ENCODE data around the gene ALOX5.
"Not testable (repeated sequence)": the region's sequence is repeated elsewhere in the genome, so short reads cannot be mapped to it uniquely, and the experiment has no call there.

The ALOX5 gene

DNA sequence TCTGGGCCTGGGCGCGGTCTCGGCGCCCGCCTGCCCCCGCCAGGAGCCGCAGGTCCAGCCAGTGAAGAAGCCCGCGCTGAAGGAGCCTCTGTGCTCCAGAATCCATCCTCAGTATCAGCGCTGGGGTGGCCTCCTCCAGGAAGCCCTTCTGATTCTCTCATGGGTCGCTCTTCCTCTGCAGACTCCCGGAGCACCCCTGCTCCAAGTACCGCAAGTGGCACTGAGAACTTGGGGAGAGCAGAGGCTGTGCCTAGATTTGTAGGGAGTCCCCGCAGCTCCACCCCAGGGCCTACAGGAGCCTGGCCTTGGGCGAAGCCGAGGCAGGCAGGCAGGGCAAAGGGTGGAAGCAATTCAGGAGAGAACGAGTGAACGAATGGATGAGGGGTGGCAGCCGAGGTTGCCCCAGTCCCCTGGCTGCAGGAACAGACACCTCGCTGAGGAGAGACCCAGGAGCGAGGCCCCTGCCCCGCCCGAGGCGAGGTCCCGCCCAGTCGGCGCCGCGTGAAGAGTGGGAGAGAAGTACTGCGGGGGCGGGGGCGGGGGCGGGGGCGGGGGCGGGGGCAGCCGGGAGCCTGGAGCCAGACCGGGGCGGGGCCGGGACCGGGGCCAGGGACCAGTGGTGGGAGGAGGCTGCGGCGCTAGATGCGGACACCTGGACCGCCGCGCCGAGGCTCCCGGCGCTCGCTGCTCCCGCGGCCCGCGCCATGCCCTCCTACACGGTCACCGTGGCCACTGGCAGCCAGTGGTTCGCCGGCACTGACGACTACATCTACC, at the start of gene ALOX5:
Gene ALOX5, plus strand, starts transcription at position 641 of the 774 bp plus-strand sequence. Its CDS starts 64 bp downstream, at position 705.
- no peak for DNase-seq

DNA sequence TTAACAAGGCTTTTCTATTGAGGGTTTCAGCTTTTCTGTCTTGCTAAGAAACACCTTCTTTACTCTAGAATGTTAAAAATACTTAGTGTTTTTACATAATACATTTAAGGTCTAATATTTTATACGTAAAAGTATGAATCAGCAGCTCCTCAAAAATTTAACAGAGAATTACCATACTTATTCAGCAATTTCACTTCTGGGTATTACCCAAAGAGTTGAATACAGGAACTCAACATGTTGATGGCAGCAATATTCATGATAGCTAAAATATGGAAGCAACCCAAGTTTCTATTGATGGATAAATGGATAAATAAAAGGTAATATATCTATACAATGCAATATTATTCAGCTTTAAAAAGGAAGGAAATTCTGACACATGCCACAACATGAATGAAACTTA, 48.9 kb upstream of the ALOX5 start:
- DNase-seq, result no peak

DNA sequence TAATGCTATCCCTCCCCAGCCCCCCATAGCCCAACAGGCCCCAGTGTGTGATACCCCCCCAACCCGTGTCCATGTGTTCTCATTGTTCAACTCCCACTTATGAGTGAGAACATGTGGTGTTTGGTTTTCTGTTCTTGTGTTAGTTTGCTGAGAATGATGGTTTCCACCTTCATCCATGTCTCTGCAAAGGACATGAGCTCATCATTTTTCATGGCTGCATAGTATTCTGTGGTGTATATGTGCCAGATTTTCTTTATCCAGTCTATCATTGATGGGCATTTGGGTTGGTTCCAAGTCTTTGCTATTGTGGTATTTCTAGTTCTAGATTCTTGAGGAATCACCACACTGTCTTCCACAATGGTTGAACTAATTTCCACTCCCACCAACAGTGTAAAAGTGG, 47.2 kb upstream of the ALOX5 start:
- DNase-seq, result not testable (repeated sequence)

DNA sequence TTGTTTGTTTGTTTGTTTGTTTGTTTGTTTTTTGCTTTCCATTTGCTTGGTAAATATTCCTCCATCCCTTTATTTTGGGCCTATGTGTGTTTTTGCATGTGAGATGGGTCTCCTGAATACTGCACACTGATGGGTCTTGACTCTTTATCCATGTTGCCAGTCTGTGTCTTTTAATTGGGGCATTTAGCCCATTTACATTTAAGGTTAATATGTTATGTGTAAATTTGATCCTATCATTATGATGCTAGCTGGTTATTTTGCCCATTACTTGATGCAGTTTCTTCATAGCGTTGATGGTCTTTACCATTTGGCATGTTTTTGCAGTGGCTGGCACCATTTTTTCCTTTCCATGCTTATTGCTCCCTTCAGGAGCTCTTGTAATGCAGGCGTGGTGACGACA, 42.2 kb upstream of the ALOX5 start:
- not testable (repeated sequence) for DNase-seq

GRCh38 chr10:45339894-45340293, 34.1 kb upstream of the ALOX5 start:
- DNase-seq, result no peak

GRCh38 chr10:45340420-45340819, 33.6 kb upstream of the ALOX5 start:
- not testable (repeated sequence) for DNase-seq

GRCh38 chr10:45346652-45347335, 27.2 kb upstream of the ALOX5 start:
- not testable (repeated sequence) for DNase-seq

DNA sequence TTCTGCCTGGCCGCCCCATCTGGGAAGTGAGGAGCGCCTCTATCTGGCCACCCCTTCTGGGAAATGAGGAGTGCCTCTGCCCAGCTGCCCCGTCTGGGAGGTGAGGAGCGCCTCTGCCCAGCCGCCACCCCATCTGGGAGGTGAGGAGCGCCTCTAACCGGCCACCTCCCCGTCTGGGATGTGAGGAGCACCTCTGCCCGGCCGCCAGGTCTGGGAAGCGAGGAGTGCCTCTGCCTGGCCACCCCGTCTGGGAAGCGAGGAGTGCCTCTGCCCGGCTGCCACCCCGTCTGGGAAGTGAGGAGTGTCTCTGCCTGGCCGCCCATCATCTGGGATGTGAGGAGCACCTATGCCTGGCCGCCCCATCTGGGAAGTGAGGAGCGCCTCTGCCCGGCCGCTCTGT, 26.6 kb upstream of the ALOX5 start:
- DNase-seq, result not testable (repeated sequence)

- not testable (repeated sequence) for DNase-seq
Observed at GRCh38 chr10:45348196-45348765, 25.7 kb upstream of the ALOX5 start.

- no peak for DNase-seq
Observed at GRCh38 chr10:45353186-45353585, 20.8 kb upstream of the ALOX5 start.

GRCh38 chr10:45354261-45354660, 19.8 kb upstream of the ALOX5 start:
- no peak for DNase-seq

DNA sequence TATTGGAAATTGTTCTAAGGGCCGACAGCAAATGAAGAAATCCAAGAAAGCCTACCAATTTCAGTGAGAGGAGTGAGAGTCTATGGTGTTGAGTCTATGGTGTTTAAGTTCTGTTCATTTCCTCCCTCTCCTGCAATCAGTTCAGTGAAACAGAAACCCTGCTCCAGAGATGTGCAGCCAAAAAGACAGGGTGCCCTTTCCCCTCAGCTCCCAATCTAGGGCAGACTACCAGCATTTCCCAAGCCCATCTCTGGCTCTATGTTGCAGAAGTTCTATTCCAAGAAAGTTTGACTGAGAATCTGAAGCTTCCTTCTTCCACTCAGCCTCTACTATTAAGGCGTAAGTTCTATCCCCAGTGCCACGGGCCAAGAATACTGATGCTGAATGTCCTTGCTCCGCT, 18.5 kb upstream of the ALOX5 start:
- no peak for DNase-seq

DNA sequence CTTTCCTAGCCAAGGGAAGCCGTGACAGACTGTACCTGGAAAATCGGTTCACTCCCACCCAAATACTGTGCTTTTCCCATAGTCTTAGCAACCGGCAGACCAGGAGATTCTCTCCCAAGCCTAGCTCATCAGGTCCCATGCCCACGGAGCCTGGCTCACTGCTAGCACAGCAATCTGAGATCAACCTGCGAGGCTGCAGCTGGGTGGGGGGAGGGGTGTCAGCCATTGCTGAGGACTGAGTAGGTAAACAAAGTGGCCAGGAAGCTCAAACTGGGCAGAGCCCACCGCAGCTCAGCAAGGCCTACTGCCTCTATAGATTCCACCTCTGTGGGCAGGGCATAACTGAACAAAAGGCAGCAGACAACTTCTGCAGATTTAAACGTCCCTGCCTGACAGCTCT, 15.1 kb upstream of the ALOX5 start:
- not testable (repeated sequence) for DNase-seq

DNA sequence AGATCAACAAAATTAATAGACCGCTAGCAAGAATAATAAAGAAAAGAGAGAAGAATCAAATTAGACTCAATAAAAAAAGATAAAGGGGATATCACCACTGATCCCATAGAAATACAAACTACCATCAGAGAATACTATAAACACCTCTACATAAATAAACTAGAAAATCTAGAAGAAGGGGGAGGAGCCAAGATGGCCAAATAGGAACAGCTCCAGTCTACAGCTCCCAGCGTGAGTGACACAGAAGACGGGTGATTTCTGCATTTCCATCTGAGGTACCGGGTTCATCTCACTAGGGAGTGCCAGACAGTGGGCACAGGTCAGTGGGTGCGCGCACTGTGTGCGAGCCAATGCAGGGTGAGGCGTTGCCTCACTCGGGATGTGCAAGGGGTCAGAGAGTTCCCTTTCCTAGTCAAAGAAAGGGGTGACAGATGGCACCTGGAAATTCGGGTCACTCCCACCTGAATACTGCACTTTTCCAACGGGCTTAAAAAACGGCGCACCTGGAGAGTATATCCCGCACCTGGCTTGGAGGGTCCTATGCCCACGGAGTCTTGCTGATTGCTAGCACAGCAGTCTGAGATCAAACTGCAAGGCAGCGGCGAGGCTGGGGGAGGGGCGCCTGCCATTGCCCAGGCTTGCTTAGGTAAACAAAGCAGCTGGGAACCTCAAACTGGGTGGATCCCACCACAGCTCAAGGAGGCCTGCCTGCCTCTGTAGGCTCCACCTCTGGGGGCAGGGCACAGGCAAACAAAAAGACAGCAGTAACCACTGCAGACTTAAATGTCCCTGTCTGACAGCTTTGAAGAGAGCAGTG, 11.8 kb upstream of the ALOX5 start:
- DNase-seq, result not testable (repeated sequence)

- DNase-seq, result not testable (repeated sequence)
Observed at GRCh38 chr10:45367643-45368042, 6.4 kb upstream of the ALOX5 start.

DNA sequence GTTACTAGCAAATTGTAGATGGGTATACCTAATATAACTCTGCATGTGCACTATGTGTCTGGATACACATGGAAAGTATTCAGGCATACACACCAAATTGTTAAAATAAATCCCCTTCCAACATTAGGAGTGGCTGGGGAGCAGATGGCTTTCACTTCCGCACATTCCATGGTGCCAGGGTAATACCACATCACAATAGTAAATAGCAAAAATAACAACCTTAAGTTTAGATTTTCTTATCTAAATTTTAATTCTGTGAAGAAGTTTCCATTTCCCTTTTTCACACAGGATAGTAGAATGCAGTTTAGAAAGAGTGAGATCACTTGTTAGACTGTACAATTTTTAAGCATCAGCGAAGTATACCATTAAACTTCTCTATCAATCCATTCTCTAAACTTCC, 5.8 kb upstream of the ALOX5 start:
- DNase-seq, result no peak

DNA sequence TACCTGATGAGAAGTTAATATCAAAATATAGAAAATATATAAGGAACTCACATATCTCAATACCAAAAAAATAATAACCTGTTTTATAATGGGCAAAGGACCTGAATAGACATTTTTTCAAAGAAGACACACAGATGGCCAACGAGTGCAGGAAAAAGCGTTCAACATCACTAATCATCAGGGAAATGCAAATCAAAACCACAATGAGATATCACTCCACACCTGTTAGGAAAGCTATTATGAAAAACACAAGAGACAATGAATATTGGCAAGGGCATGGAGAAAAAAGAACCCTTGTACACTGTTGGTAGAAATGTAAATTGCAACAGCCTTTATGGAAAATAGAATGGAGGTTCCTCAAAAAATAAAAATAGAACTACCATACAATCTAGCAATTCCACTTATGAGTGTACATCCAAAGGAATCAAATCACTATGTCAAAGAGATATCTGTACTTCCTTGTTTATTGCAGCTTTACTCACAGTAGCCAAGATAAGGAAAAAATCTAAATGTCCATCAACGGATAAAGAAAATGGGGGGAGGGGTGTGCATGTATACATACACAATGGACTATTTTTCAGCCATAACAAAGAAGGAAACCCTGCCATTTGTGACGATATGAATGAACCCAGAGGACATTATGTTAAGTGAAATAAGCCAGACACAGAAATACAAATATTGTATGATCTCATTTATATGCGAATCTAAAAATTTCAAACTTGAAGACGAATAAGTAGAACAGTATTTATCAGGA, 3.6 kb upstream of the ALOX5 start:
- DNase-seq, result no peak

DNA sequence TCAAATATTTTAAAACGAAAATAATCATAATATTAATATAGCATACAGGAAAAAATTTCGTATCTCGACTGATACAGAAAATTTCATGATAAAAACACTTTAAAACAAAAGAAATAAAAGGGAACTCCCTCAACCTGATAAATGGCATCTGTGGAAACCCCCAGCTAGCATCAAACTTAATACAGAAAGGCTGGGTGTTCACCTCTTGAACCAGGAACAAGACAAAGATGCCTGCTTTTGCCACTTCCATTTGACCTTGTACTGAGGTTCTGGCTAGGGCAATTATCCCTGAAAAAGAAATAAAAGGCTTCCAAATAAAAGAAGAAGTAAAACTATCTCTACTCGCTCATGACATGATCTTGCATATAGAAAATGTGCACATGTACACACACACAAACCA, 2.5 kb upstream of the ALOX5 start:
- DNase-seq, result no peak

GRCh38 chr10:45372251-45372951, 1.6 kb upstream of the ALOX5 start:
- no peak for DNase-seq

GRCh38 chr10:45373003-45373575, 927 bp upstream of the ALOX5 start:
- DNase-seq, result no peak

GRCh38 chr10:45374350-45375052, 485 bp downstream of the ALOX5 start:
- no peak for DNase-seq

All from fibroblast of upper back skin (primary cell).